NCI-H446 treated with DMSO at 0.1 percent for 48 hours (cell line): ENCODE measurements around the gene WDR18.

Source experiments
- DNase-seq: peaks from one replicate; lab custom pipeline; 2025; lab: John Stamatoyannopoulos, UW

Gene WDR18

DNA sequence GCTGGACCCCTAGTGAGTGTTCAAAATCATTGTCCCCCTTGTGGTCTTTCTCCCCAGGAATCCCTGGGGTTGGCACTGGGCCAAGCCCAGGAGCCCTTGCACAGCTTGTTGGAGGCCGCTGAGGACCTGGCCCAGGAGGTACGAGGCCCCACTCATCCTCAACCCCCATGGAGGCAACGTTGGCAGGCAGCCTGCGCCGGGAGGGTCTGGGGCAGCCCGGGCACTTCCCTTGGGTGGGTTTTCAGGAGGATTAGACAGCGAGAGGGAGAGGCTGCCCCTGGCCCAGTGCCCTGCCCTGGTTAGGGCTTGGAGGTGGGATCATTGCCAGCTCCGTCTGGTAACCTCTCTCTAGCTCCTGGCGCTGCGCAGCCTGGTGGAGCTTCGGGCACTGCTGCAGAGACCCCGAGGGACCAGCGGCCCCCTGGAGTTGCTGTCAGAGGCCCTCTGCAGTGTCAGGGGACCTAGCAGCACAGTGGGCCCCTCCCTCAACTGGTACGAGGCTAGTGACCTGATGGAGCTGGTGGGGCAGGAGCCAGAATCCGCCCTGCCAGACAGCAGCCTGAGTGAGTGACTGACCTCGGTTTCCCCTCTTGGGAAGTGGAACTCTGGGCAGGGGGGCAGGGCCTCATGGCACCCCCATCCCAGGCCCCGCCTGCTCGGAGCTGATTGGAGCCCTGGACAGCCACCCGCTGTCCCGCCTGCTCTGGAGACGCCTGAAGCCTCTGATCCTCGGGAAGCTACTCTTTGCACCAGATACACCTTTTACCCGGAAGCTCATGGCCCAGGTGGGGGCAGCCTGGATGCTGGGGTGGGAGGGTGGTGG, 58.8 kb downstream of the WDR18 start:
- peak; percentile 73 for DNase-seq
